HEK293T (cell line): ENCODE results near the gene RASD2.

ENCODE experiments used
- CTCF ChIA-PET: fragments of 350-600 bp; formaldehyde crosslinking; extraction: SDS; loops from one replicate; lab custom pipeline; 2021; ENCODE audit warnings: antibody characterized with exemption, inconsistent platforms; lab: Yijun Ruan, JAX
- POLR2A ChIA-PET: fragments of 350-600 bp; formaldehyde crosslinking; extraction: SDS; loops from one replicate; lab custom pipeline; 2020; ENCODE audit warnings: antibody characterized with exemption, inconsistent platforms; lab: Yijun Ruan, JAX
- DNase-seq: peaks from one replicate; pipeline ENCODE4 v3.0.0; 2012; ENCODE audit warnings: mixed read lengths; ENCODE audit errors: extremely low spot score
- ARNT ChIP-seq: fragments of 450-650 bp; IDR thresholded peaks from 2 replicates; pipeline ENCODE4 v1.6.1; 2017; ENCODE audit warnings: mild to moderate bottlenecking
- BHLHE40 ChIP-seq: fragments of 450-650 bp; IDR thresholded peaks from 2 replicates; pipeline ENCODE4 v1.6.1; 2016; ENCODE audit warnings: mild to moderate bottlenecking, moderate library complexity, borderline replicate concordance
- CTBP1 ChIP-seq: fragments of 450-650 bp; IDR thresholded peaks from 2 replicates; pipeline ENCODE4 v1.6.1; 2016; ENCODE audit warnings: borderline replicate concordance
- ELF4 ChIP-seq: fragments of 450-650 bp; IDR thresholded peaks from 2 replicates; pipeline ENCODE4 v1.6.1; 2017; ENCODE audit warnings: antibody characterized with exemption
- FOXA1 ChIP-seq: fragments of 450-650 bp; IDR thresholded peaks from 2 replicates; pipeline ENCODE4 v1.6.1; 2016; ENCODE audit warnings: mild to moderate bottlenecking
- FOXK2 ChIP-seq: fragments of 450-650 bp; IDR thresholded peaks from 2 replicates; pipeline ENCODE4 v1.6.1; 2016; ENCODE audit warnings: mild to moderate bottlenecking
- FOXM1 ChIP-seq: fragments of 450-650 bp; IDR thresholded peaks from 2 replicates; pipeline ENCODE4 v1.6.1; 2017; ENCODE audit warnings: mild to moderate bottlenecking, borderline replicate concordance
- HDGF ChIP-seq: fragments of 450-650 bp; IDR thresholded peaks from 2 replicates; pipeline ENCODE4 v1.6.1; 2017; ENCODE audit warnings: antibody characterized with exemption, borderline replicate concordance
- L3MBTL2 ChIP-seq: fragments of 450-650 bp; conservative IDR thresholded peaks from 2 replicates; pipeline ENCODE4 v1.6.1; 2016; ENCODE audit warnings: mild to moderate bottlenecking
- LEF1 ChIP-seq: fragments of 450-650 bp; IDR thresholded peaks from 2 replicates; pipeline ENCODE4 v1.6.1; 2017; ENCODE audit warnings: mild to moderate bottlenecking, borderline replicate concordance
- NFRKB ChIP-seq: fragments of 450-650 bp; IDR thresholded peaks from 2 replicates; pipeline ENCODE4 v1.6.1; 2016; ENCODE audit warnings: mild to moderate bottlenecking, moderate library complexity
- SP1 ChIP-seq: fragments of 450-650 bp; IDR thresholded peaks from 2 replicates; pipeline ENCODE4 v1.6.1; 2017
- SUZ12 ChIP-seq: fragments of 450-650 bp; IDR thresholded peaks from 2 replicates; pipeline ENCODE4 v1.6.1; 2016; ENCODE audit warnings: mild to moderate bottlenecking
- TARDBP ChIP-seq: fragments of 450-650 bp; IDR thresholded peaks from 2 replicates; pipeline ENCODE4 v1.6.1; 2016
- ZNF384 ChIP-seq: fragments of 450-650 bp; IDR thresholded peaks from 2 replicates; pipeline ENCODE4 v1.6.1; 2016
- TF ChIP-seq, protein P1 (sequence below): fragments of 450-650 bp; IDR thresholded peaks from 2 replicates; pipeline ENCODE4 v1.6.1; 2016

The RASD2 gene

DNA sequence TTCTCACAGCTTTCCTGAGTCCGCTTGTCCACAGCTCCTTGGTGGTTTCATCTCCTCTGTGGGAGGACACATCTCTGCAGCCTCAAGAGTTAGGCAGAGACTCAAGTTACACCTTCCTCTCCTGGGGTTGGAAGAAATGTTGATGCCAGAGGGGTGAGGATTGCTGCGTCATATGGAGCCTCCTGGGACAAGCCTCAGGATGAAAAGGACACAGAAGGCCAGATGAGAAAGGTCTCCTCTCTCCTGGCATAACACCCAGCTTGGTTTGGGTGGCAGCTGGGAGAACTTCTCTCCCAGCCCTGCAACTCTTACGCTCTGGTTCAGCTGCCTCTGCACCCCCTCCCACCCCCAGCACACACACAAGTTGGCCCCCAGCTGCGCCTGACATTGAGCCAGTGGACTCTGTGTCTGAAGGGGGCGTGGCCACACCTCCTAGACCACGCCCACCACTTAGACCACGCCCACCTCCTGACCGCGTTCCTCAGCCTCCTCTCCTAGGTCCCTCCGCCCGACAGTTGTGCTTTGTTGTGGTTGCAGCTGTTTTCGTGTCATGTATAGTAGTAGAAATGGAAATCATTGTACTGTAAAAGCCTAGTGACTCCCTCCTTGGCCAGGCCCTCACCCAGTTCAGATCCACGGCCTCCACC lies 11.7 kb downstream of the RASD2 start:
- CTCF ChIA-PET = interaction anchor here (0.6 kb wide), 1 partner anchor 183 kb away, joined by 4 read pairs; no protein-coding TSS in a partner anchor
- POLR2A ChIA-PET = interaction anchor here (1.3 kb wide), 1 partner anchor 11 kb away, joined by 4 read pairs; the partner anchor contains the start of gene RASD2
- TF ChIP-seq BHLHE40 (no peak), FOXM1 (no peak), ARNT (no peak), CTBP1 (no peak)
- DNase-seq = peak; percentile 99

DNA sequence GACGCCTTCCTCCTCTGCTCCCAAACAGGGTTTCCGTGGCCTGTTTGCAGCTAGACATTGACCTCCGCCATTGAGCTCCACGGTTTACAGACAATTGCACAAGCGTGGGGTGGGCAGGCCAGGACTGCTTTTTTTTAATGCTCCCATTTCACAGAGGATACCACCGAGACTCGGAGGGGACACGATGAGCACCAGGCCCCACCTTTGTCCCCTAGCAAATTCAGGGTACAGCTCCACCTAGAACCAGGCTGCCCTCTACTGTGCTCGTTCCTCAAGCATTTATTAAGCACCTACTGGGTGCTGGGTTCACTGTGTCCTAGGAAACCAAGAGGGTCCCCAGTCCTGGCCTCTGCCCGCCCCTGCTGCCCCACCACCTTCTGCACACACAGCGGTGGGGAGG lies 12.2 kb downstream of the RASD2 start:
- CTCF ChIA-PET = no interaction called here
- POLR2A ChIA-PET = interaction anchor here (1.0 to 1.3 kb wide), 2 partner anchors 11 to 12 kb away, joined by 3 to 4 read pairs; partner anchors contain the start of gene RASD2
- no peak for DNase-seq
- TF ChIP-seq FOXK2 (no peak), SUZ12 (no peak), SP1 (no peak), CTBP1 (no peak), BHLHE40 (no peak), TARDBP (no peak), LEF1 (no peak), FOXA1 (no peak), NFRKB (no peak)
- TF ChIP-seq, protein P1, sequence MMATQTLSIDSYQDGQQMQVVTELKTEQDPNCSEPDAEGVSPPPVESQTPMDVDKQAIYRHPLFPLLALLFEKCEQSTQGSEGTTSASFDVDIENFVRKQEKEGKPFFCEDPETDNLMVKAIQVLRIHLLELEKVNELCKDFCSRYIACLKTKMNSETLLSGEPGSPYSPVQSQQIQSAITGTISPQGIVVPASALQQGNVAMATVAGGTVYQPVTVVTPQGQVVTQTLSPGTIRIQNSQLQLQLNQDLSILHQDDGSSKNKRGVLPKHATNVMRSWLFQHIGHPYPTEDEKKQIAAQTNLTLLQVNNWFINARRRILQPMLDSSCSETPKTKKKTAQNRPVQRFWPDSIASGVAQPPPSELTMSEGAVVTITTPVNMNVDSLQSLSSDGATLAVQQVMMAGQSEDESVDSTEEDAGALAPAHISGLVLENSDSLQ = no peak

DNA sequence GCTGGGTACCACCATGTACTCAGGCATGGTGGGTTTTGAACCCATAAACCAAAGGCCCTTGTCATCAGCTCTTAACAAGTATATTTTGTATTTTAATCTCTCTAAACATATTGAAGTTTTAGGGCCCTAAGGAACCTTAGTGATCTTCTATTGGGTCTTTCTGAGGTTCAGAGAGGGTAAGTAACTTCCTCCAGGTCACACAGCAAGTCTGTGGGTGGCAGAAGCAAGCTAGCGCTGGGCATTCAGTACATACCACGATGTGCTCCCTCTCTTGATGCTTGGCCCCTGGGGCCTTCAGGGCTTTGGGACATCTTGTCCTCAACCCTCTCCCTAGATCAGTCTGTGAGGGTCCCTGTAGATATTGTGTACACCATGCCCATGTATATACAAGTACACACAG lies 12.7 kb downstream of the RASD2 start:
- no peak for TF ChIP-seq BHLHE40
- no peak for TF ChIP-seq ARNT
- no peak for TF ChIP-seq NFRKB
- TF ChIP-seq FOXK2 = no peak
- TF ChIP-seq ELF4 = no peak
- TF ChIP-seq LEF1 = no peak
- TF ChIP-seq, protein P1 = no peak
- no peak for TF ChIP-seq FOXM1
- TF ChIP-seq SUZ12 = no peak
- no peak for TF ChIP-seq CTBP1
- TF ChIP-seq HDGF = no peak
- TF ChIP-seq FOXA1 = no peak
- TF ChIP-seq L3MBTL2 = no peak
- TF ChIP-seq TARDBP = no peak
- TF ChIP-seq SP1 = no peak
- TF ChIP-seq ZNF384 = no peak
- ChIA-PET POLR2A (interaction anchor here (1.0 kb wide), 2 partner anchors 11 to 22 kb away, joined by 3 read pairs; no protein-coding TSS in a partner anchor), CTCF (no interaction called here)
- DNase-seq = no peak

DNA sequence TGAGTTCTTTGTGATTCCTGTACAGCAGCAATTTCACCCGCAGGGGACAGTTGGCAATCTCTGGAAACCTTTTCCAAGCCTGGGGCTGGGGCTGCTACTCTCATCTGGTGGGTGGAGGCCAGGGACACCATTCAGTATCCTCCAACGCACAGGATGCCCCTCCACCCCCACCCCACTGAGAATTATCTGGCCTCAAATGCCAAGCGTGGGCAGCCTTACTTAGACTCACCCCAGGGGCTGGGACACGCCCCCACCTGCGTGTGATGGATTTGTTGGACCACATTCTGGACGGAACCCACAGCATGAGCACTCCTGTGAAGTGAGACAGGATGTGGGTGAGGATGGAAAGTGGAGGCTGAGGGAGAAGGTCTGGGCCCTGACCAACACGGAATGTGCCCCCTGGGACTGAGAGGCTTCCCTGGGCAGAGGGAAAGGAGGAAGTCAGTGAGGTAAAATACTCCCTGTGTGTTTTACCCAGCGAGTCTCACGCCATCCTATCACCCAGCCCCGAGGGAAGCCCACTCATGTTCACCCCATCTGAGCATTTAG lies 13.7 kb downstream of the RASD2 start:
- POLR2A ChIA-PET = interaction anchor here (1.0 kb wide), 1 partner anchor 23 kb away, joined by 3 read pairs; no protein-coding TSS in a partner anchor
- TF ChIP-seq BHLHE40 (no peak), SP1 (no peak), TARDBP (no peak), L3MBTL2 (no peak), HDGF (no peak), NFRKB (no peak)
- CTCF ChIA-PET = interaction anchor here (0.6 kb wide), 2 partner anchors 163 to 199 kb away, joined by 3 to 4 read pairs; no protein-coding TSS in a partner anchor
- DNase-seq = no peak

DNA sequence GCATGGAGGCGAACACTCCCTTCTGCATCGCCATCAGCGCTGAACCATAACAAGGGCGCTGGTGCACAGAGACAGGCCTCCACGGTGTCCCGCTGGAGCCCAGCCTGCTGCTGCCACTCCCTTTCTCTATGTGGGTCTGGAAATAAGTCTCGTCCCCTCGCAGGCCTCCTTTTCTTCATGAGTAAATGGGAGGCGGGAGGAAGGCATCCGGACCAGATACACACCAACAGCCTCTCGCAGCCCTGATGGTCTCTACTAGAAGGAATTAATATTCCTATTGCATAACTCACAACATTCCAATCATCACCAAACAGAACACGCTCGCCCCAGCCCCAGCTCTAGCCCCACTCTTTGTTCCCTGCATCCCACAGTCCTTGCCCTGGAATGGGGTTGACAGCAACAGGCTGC lies 14.9 kb downstream of the RASD2 start:
- ChIA-PET CTCF (no interaction called here), POLR2A (no interaction called here)
- TF ChIP-seq SUZ12 (no peak), FOXA1 (no peak), NFRKB (no peak), BHLHE40 (no peak), ELF4 (no peak), FOXK2 (no peak), ZNF384 (no peak), L3MBTL2 (no peak), HDGF (no peak), LEF1 (no peak)
- TF ChIP-seq, protein P1 = no peak

DNA sequence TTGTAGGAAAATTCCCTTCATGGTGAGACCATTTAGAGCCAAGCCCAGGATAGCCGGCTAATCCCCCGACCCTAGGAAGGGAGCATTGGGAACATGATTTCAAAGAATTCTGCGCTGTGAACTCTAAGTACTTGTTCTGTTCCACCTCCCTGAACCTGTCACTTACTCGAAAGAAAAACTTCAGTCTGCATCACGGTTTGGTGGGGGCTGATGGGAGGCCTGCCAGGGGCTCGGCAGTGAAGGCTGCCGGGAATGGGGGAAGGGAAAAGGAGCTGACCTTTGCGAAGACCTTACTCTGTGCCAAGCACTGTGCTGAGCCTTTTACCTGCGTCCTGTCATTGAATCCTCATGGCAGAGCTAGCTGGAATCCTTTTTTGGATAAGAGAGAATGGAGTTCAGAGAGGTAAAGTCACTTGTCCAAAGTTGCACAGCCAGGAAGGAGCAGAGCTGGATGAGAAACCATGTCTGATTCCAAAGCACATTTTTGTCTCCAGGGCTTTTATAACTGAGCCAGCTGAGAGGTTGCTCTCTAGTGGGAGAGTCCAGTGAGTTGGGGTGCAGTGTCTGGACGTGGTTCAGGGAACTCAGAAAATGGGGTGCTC lies 15.4 kb downstream of the RASD2 start:
- POLR2A ChIA-PET = no interaction called here
- DNase-seq = no peak
- CTCF ChIA-PET = no interaction called here
- TF ChIP-seq SUZ12 (no peak), FOXA1 (no peak), ZNF384 (no peak)
- TF ChIP-seq, protein P1 = no peak

More for the DNA sequence above, 14.9 kb downstream of the RASD2 start:
- DNase-seq = no peak
